Keratinocyte (primary cell): ENCODE results near the gene TTLL8. TPM values are rescaled to one million over a fixed set of nuclear protein-coding genes. Genes with fewer than 3 reads are reported as not detected.

ENCODE experiments used
- DNase-seq: peaks from one replicate; pipeline ENCODE4 v3.0.0-alpha.2; 2011; ENCODE audit warnings: low read depth, missing footprints, low spot score
- FAIRE-seq: peaks from 2 replicates; lab custom pipeline; 2011; peaks lifted over from hg19 to GRCh38; lab: Jason Lieb, UNC
- H2AFZ ChIP-seq: 2 replicates; pipeline ENCODE4 v1.6.0; 2012; ENCODE audit warnings: low read length, control low read depth, inconsistent platforms; ENCODE audit not compliant: control insufficient read depth
- H3K27ac ChIP-seq: 2 replicates; pipeline ENCODE4 v1.5.1; 2011; ENCODE audit warnings: low read length; ENCODE audit not compliant: control insufficient read depth, insufficient read depth
- H3K27me3 ChIP-seq: 3 replicates; pipeline ENCODE4 v1.6.0; 2011; ENCODE audit warnings: low read length; ENCODE audit not compliant: control insufficient read depth, insufficient read depth; ENCODE audit errors: extremely low read depth
- H3K36me3 ChIP-seq, 2 experiments: 2 replicates in 1 of 2; 3 replicates in 1 of 2; pipeline ENCODE4 v1.5.1; 2011; ENCODE audit warnings: low read length in 2 of 2, mild to moderate bottlenecking in 1 of 2; ENCODE audit not compliant: control insufficient read depth in 2 of 2, insufficient read depth in 2 of 2; ENCODE audit errors: extremely low read depth in 1 of 2
- H3K4me1 ChIP-seq: 3 replicates; pipeline ENCODE4 v1.5.1; 2011; ENCODE audit warnings: low read length; ENCODE audit not compliant: control insufficient read depth, insufficient read depth; ENCODE audit errors: extremely low read depth
- H3K4me2 ChIP-seq: 3 replicates; pipeline ENCODE4 v1.6.0; 2011; ENCODE audit warnings: low read depth, low read length; ENCODE audit not compliant: control insufficient read depth, insufficient read depth; ENCODE audit errors: extremely low read depth
- H3K4me3 ChIP-seq, 3 experiments: fragments of 200-600 bp in 1 of 3; sonication (generic) in 1 of 3; 2 replicates in 2 of 3; 3 replicates in 1 of 3; pipeline ENCODE4 v1.5.1; 2011 to 2016; ENCODE audit warnings: low read length in 3 of 3, mild to moderate bottlenecking in 3 of 3, control low read depth in 2 of 3, inconsistent platforms in 1 of 3, low read depth in 1 of 3, mixed read lengths in 1 of 3, mixed run types in 1 of 3, moderate library complexity in 1 of 3; ENCODE audit not compliant: control insufficient read depth in 2 of 3, insufficient read depth in 2 of 3; ENCODE audit errors: extremely low read depth in 1 of 3
- H3K79me2 ChIP-seq: 2 replicates; pipeline ENCODE4 v1.6.0; 2012; ENCODE audit warnings: low read length; ENCODE audit not compliant: control insufficient read depth, insufficient read depth
- H3K9ac ChIP-seq: 3 replicates; pipeline ENCODE4 v1.6.0; 2011; ENCODE audit warnings: low read length; ENCODE audit not compliant: control insufficient read depth, insufficient read depth; ENCODE audit errors: extremely low read depth
- H3K9me1 ChIP-seq: 3 replicates; pipeline ENCODE4 v1.6.0; 2011; ENCODE audit warnings: low read length; ENCODE audit not compliant: control insufficient read depth, insufficient read depth; ENCODE audit errors: extremely low read depth
- H3K9me3 ChIP-seq: 2 replicates; pipeline ENCODE4 v1.5.1; 2012; ENCODE audit warnings: low read depth, low read length; ENCODE audit not compliant: control insufficient read depth
- H4K20me1 ChIP-seq: 3 replicates; pipeline ENCODE4 v1.6.0; 2011; ENCODE audit warnings: low read length; ENCODE audit not compliant: control insufficient read depth, insufficient read depth; ENCODE audit errors: extremely low read depth
- CTCF ChIP-seq, 3 experiments: IDR thresholded peaks in 1 of 3; conservative IDR thresholded peaks in 1 of 3; optimal IDR thresholded peaks in 1 of 3; 2 replicates in 2 of 3; 3 replicates in 1 of 3; pipeline versions ENCODE3 to v1.5.1; 2011; ENCODE audit warnings: low read length in 3 of 3, mild to moderate bottlenecking in 3 of 3, moderate library complexity in 2 of 3, control low read depth in 1 of 3, inconsistent platforms in 1 of 3; ENCODE audit not compliant: insufficient read depth in 2 of 3; ENCODE audit errors: extremely low read depth in 1 of 3
- EZH2 ChIP-seq: IDR thresholded peaks from one replicate; pipeline ENCODE4 v1.6.1; 2012; ENCODE audit warnings: inconsistent platforms, mild to moderate bottlenecking, low read length, moderate library complexity
- dilution Hi-C: fragments of 300-500 bp; cut with MboI; formaldehyde crosslinking; loops from one replicate; pipeline ENCODE4 v1.7.0; 2020; ENCODE audit warnings: low sequenced_read_pairs; ENCODE audit not compliant: extremely low pct_ligation_motif_present
- polyA plus RNA-seq, 5 experiments: library from polyadenylated mRNA; depleted of rRNA in 3 of 5; stranded (reverse) in 3 of 5; stranded (forward) in 1 of 5; unstranded in 1 of 5; fragments of >200 nt; gene quantifications; 1 replicate in 1 of 5; 2 replicates in 3 of 5; 3 replicates in 1 of 5; pipeline versions ENCODE4 v1.2.1 to v1.2.3, GENCODE V29; 2011 to 2012; ENCODE audit warnings: missing spikeins in 2 of 5, low read depth in 1 of 5, low replicate concordance in 1 of 5

Gene TTLL8
- polyA plus RNA-seq, 1 donor (not counting 4 experiments of a cell fraction or from before 2014, with no cell fraction given), result not detected

- peak overlapping the region; percentile 65 for H2AFZ ChIP-seq
- FAIRE-seq (no peak), DNase-seq (no peak)
- H3K36me3 ChIP-seq, result no peaks in the 10 kb centered on the region
- peaks cover 15% of the 10 kb centered on the region for H3K4me1 ChIP-seq
- H3K9me1 ChIP-seq, result no peaks in the 10 kb centered on the region
- no peaks in the 10 kb centered on the region for H4K20me1 ChIP-seq
- H3K27ac ChIP-seq, result peak overlapping the region; percentile 56
- H3K9ac ChIP-seq, result peak overlapping the region; percentile 78
- dilution Hi-C loops, result no loop called here
- no peaks in the 10 kb centered on the region for H3K9me3 ChIP-seq
- TF ChIP-seq CTCF (optimal IDR thresholded peaks at IDR 0.05 in 1 of 3, IDR thresholded peaks at IDR 0.05 in 1 of 3, conservative IDR thresholded peaks at IDR 0.05 in 1 of 3; ENCODE audit: extremely low read depth in 1 of 3, insufficient read depth in 2 of 3, low read length in 3 of 3), result no peak
- TF ChIP-seq EZH2, result no peak
- H3K4me3 ChIP-seq, result peak overlapping the region; percentile 37 to 51 (median 48)
- H3K27me3 ChIP-seq, result no peaks in the 10 kb centered on the region
- H3K4me2 ChIP-seq, result peak overlapping the region; percentile 82
- H3K79me2 ChIP-seq, result no peaks in the 10 kb centered on the region
These were observed 86.6 kb downstream of the TTLL8 start for GRCh38 chr22:49971232-49972162.

GRCh38 chr22:49970528-49971231, 87.4 kb downstream of the TTLL8 start:
- Histone ChIP-seq H2AFZ (peak overlapping the region; percentile 65), H3K4me2 (peak overlapping the region; percentile 82), H3K4me1 (peaks cover 15% of the 10 kb centered on the region), H3K9ac (peak overlapping the region; percentile 78), H3K9me3 (no peaks in the 10 kb centered on the region), H3K9me1 (no peaks in the 10 kb centered on the region), H3K4me3 (peak overlapping the region; percentile 37 to 51 (median 48)), H3K79me2 (no peaks in the 10 kb centered on the region), H4K20me1 (no peaks in the 10 kb centered on the region), H3K36me3 (no peaks in the 10 kb centered on the region), H3K27ac (peak overlapping the region; percentile 56), H3K27me3 (no peaks in the 10 kb centered on the region)
- FAIRE-seq, result peak; percentile 84
- dilution Hi-C loops, result no loop called here
- peak; percentile 95 for DNase-seq
- no peak for TF ChIP-seq EZH2
- TF ChIP-seq CTCF (optimal IDR thresholded peaks at IDR 0.05 in 1 of 3, IDR thresholded peaks at IDR 0.05 in 1 of 3, conservative IDR thresholded peaks at IDR 0.05 in 1 of 3; ENCODE audit: extremely low read depth in 1 of 3, insufficient read depth in 2 of 3, low read length in 3 of 3), result no peak
